ENCODE results near the gene DEDD2. TPM values are rescaled to one million over a fixed set of nuclear protein-coding genes. Genes with fewer than 3 reads are reported as not detected.

Gene DEDD2
- 18.0 and 19.6 TPM in 2 replicates for total RNA-seq

DNA sequence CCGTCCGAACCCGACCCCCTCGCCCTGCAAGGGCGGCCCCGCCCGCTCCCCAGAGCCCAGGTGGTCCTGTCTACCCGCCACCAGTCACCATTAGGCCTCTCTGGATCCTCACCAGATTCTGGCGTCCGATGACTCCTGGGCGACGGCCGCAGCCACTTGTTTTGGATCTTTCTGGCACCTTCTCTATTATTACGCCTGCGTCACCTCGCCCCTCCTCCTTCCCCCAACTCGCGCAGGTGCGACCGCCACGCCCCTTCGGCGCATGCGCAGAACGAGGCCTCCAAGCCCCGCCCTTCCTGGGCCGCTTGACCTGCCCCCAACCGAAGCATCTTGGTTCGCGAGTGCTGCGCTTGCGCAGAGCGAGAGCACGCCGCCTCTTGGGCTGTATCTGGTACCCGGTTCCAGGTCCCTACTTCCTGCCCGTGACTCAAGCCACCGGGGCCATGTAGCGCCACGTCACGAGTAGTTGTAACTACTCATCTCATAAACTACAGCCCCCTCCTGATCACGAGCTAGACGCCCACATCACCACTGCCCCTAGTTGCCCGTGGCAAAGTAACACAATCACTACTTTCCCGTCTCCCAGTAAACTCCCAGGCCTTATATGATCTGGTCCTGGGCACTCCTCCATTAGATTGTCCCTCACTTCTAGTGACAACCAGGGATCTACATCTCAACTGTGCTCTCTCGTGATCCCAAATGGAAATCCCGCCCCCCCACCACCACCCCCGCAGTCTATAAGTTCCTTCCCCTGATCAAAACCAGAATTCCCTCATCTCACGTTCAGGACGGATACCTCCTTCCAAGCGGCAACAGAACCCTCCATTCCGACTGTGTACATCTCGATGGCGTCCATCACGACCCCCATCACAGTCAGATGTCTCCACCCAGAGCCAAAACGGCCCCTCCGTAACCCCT is at the start of gene DEDD2:
TSS of gene DEDD2 (minus strand) at position 158 of the 918 bp plus-strand sequence. CDS start 670 bp downstream, outside the sequence.

DNA sequence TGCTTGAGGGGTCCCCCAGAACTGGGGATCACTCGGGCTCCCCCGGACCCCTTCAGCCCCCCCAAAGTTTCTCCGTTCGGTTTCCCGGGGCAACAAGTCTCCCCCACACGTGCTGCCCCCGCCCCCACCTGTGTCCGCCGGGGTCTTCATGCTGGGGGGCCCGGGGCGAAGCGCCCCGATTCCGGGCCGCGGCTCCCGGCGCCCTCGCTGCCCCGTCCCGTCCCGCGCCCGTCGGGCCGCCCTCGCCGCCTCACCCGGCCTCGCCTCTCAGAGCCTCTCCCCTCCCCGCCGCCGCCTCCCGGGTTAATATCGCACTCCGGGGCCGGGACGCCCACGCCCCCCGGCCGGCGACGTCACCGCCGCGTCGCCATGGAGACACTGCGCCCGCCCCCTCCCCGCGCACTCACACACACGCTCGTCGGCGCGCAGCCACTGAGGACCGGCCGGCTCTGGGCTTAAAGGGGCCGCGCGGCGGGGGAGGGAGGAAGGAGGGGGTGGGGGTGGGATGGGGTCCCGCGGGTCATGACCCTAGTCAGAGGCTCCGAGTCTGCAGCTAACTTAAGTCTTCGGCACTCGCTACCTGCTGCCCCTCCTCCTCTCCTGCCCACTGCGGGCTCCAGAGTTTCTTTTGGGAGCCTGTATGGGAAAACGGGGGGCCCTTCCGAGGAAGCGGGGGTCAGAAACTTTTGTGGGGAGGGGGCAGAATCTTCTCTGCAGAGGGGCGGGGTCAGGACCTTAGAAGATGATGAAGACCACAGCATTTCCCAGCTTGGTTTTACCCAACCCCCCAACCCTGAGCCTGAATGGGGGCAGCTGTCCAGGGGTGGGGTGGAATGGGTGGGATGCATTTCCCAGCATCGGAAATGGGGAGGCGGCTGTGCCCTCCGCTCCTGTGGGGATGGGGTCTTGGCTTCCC is 37.6 kb upstream of the DEDD2 start, which contains the start of gene ERF:
TSS of gene ERF (minus strand) at position 279 of the 916 bp plus-strand sequence. CDS start at position 150, 129 bp downstream.

DNA sequence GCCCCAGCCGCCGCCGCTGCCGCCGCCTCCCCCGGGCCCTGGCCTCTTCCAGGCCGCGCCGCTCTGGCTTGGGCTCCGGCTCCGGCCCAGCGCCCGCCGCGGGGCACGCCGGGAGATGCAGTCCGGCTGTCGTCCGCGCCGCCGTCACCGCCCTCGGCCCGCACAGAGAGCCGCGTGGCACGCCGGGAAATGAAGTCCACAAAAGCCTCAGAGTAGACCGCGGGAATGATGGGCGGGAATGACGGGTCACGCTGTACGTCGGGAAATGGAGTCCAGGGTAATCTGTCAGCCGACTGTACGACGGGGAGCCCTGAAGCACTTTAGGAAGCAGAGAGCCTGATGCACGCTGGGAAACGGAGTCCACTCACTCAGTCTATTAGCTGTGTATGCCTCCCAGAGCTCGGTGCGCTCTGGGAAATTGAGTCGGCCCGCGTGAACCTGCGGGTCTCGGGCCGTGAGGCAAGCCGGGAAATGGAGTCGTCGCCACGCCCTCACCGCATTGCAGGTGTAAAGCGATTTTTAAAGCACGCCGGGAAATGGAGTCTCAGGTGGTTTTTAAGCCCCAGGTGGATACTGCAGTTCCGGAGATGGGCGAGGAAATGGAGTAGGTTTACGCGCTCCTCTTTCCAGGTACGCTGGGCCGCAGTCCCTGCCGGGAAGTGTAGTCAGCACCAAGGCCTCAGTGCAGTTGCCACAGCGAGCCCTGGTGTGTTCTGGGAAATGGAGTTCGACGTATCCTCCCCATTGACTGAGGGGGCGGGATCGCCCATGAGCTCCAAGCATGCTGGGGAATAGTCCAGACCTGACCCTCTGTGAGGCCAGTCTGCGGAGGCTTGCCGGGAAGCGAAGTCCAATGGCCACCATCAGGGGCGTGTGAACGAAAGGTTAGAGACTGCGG is 25.3 kb upstream of the DEDD2 start, which contains the start of gene GSK3A:
TSS of gene GSK3A (minus strand) at position 91 of the 898 bp plus-strand sequence. CDS start 137 bp downstream, outside the sequence.

GRCh38 chr19:42219812-42220750 is 2.6 kb upstream of the DEDD2 start, which contains the start of gene ZNF526:
ZNF526 (plus strand) TSS chr19:42220312; CDS start chr19:42224404, 4,092 bp downstream.

Other genes starting within 250 kb of the DEDD2 start
- not detected in 2 replicates for gene ATP1A3, start 223.4 kb downstream of the DEDD2 start, total RNA-seq
- gene GRIK5, start 147.5 kb downstream of the DEDD2 start, total RNA-seq: 0.12 and 0.32 TPM in 2 replicates
- 28.2 and 28.4 TPM in 2 replicates for gene ZNF574, start 141.5 kb downstream of the DEDD2 start, total RNA-seq
- gene POU2F2, start 85.2 kb downstream of the DEDD2 start, total RNA-seq: 2.9 and 5.3 TPM in 2 replicates
- 24.8 and 27.3 TPM in 2 replicates for gene ZNF526, start 2.6 kb upstream of the DEDD2 start, total RNA-seq
- 19.6 and 20.6 TPM in 2 replicates for gene GSK3A, start 24.9 kb upstream of the DEDD2 start, total RNA-seq
- gene ERF, start 37.5 kb upstream of the DEDD2 start, total RNA-seq: 43.0 and 52.0 TPM in 2 replicates
- gene CIC, start 51.6 kb upstream of the DEDD2 start, total RNA-seq: 47.1 and 48.7 TPM in 2 replicates
- gene PRR19, start 84.5 kb upstream of the DEDD2 start, total RNA-seq: 0.32 and 0.49 TPM in 2 replicates
- 18.3 and 25.0 TPM in 2 replicates for gene PAFAH1B3, start 84.9 kb upstream of the DEDD2 start, total RNA-seq
- gene TMEM145, start 95.6 kb upstream of the DEDD2 start, total RNA-seq: 0.12 TPM in 1 of 2 replicates, not detected in the other
- gene MEGF8, start 108.0 kb upstream of the DEDD2 start, total RNA-seq: 25.3 and 35.7 TPM in 2 replicates
- gene CNFN, start 172.6 kb upstream of the DEDD2 start, total RNA-seq: not detected in 2 replicates
- gene LIPE, start 209.7 kb upstream of the DEDD2 start, total RNA-seq: 3.1 and 3.3 TPM in 2 replicates
- not detected in 2 replicates for gene CXCL17, start 225.3 kb upstream of the DEDD2 start, total RNA-seq